A673 (cell line): ENCODE measurements around the gene KLRF2.

Experiments used
- EZH2 ChIP-seq: fragments of 200-600 bp; sonication (generic); IDR thresholded peaks from 2 replicates; pipeline ENCODE4 v1.6.1; 2017; ENCODE audit warnings: borderline replicate concordance, low read depth, mild to moderate bottlenecking, mixed read lengths, antibody characterized with exemption, low read length; ENCODE audit not compliant: poor library complexity, severe bottlenecking
- TF ChIP-seq, protein P1 (sequence below): fragments of 300-800, 200-600 bp; sonication (generic); conservative IDR thresholded peaks from 2 replicates; pipeline ENCODE4 v1.5.1; 2017; ENCODE audit warnings: low read depth, mild to moderate bottlenecking, antibody characterized with exemption, low read length, moderate library complexity, mixed read lengths

DNA sequence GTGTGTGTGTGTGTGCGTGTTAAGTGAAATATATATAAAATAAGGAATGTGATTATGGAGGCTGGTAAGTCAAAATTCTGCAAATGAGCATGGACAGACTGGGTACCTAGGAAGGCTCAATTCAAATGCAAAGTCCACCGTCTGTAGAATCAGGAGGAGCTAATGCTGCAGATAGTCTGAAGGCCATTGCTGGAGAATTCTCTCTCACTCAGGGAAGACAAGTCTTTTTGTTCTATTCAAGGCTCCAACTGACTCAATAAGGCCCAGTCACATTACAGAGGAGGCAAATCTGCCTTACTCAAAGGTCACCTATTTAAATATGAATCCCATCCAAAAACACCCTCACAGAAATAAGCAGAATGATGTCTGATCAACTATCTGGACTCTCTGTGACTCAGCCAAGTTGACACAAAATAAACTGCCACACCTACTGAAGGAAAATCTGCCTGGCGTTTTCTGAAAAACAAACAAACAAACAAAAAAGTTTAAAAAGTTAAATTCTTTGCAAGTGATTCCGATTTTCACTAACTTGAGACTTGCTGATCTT is 684 bp upstream of the KLRF2 start:
- TF ChIP-seq, protein P1, sequence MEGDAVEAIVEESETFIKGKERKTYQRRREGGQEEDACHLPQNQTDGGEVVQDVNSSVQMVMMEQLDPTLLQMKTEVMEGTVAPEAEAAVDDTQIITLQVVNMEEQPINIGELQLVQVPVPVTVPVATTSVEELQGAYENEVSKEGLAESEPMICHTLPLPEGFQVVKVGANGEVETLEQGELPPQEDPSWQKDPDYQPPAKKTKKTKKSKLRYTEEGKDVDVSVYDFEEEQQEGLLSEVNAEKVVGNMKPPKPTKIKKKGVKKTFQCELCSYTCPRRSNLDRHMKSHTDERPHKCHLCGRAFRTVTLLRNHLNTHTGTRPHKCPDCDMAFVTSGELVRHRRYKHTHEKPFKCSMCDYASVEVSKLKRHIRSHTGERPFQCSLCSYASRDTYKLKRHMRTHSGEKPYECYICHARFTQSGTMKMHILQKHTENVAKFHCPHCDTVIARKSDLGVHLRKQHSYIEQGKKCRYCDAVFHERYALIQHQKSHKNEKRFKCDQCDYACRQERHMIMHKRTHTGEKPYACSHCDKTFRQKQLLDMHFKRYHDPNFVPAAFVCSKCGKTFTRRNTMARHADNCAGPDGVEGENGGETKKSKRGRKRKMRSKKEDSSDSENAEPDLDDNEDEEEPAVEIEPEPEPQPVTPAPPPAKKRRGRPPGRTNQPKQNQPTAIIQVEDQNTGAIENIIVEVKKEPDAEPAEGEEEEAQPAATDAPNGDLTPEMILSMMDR, result no peak
- TF ChIP-seq EZH2, result no peak
